Measurements from ENCODE around the gene SACM1L. TPM values are rescaled to one million over a fixed set of nuclear protein-coding genes. Genes with fewer than 3 reads are reported as not detected.

The SACM1L gene
- total RNA-seq, 1 experiment from 2014 or later, result 31.6 TPM

- DNase-seq (ENCODE audit: low read depth, low spot score), result no peak
- H3K27ac ChIP-seq (ENCODE audit: low read length), result no peak overlapping the region
- no peaks in the 10 kb centered on the region; the same call in 1 of the 2 replicates for H3K36me3 ChIP-seq (ENCODE audit: control insufficient read depth, insufficient read depth, low read length)
- no peak for ATAC-seq
- no peaks in the 10 kb centered on the region for H3K27me3 ChIP-seq (ENCODE audit: control insufficient read depth, insufficient read depth, low read length)
- TF ChIP-seq TCF7L2 (IDR thresholded peaks at IDR 0.05; ENCODE audit: low read depth, low read length), result no peak
- no peak for TF ChIP-seq REST (IDR thresholded peaks at IDR 0.05; ENCODE audit: insufficient read depth in 1 of 2, low read depth in 2 of 2, low read length in 1 of 2)
- no peak for TF ChIP-seq POLR2AphosphoS5 (IDR thresholded peaks at IDR 0.05; ENCODE audit: low read depth, low read length)
- no peak for TF ChIP-seq CTCF (IDR thresholded peaks at IDR 0.05)
- no peak for TF ChIP-seq SIN3A (IDR thresholded peaks at IDR 0.05; ENCODE audit: borderline replicate concordance, insufficient read depth, low read depth, low read length)
- ChIA-PET CTCF (interaction anchor here (0.6 to 1.2 kb wide), 6 partner anchors 13 to 219 kb away, joined by 4 to 21 read pairs (median 5); no protein-coding TSS in a partner anchor), POLR2A (no interaction called here)
- peaks cover 11% of the 10 kb centered on the region for H3K4me1 ChIP-seq (ENCODE audit: control insufficient read depth, insufficient read depth, low read length)
- in situ Hi-C loops (cut with HindIII; ENCODE audit: low pct_unique_long_range_greater_than_20kb, low sequenced_read_pairs) (no loop called here), intact Hi-C loops (cut with micrococcal nuclease; ENCODE audit: unreplicated experiment) (loop anchor here (10.0 kb wide), 1 partner anchor 626 kb away; no protein-coding TSS in a partner anchor)
- no TSS peak for BruUV-seq (replicated peaks)
- H3K4me3 ChIP-seq (ENCODE audit: low read depth in 2 of 2, low read length in 2 of 2), result no peak overlapping the region
- no peaks in the 10 kb centered on the region for H3K9me3 ChIP-seq (ENCODE audit: control insufficient read depth, insufficient read depth, low read depth, low read length)
These were observed 28.7 kb upstream of the SACM1L start for GRCh38 chr3:45660567-45660901.

- ChIA-PET POLR2A (no interaction called here), CTCF (no interaction called here)
- H3K9me3 ChIP-seq (ENCODE audit: control insufficient read depth, insufficient read depth, low read depth, low read length), result no peaks in the 10 kb centered on the region
- intact Hi-C loops (cut with micrococcal nuclease; ENCODE audit: unreplicated experiment) (loop anchor here (10.0 kb wide), 1 partner anchor 630 kb away; no protein-coding TSS in a partner anchor), in situ Hi-C loops (cut with HindIII; ENCODE audit: low pct_unique_long_range_greater_than_20kb, low sequenced_read_pairs) (no loop called here)
- peaks cover 9% of the 10 kb centered on the region for H3K36me3 ChIP-seq (ENCODE audit: control insufficient read depth, insufficient read depth, low read length)
- H3K27me3 ChIP-seq (ENCODE audit: control insufficient read depth, insufficient read depth, low read length), result no peaks in the 10 kb centered on the region
- H3K4me3 ChIP-seq (ENCODE audit: low read depth in 2 of 2, low read length in 2 of 2), result peak overlapping the region in 1 of 2 experiments; percentile 24; a peak in 2 of 4 replicates
- no peak for DNase-seq (ENCODE audit: low read depth, low spot score)
- no peak for TF ChIP-seq REST (IDR thresholded peaks at IDR 0.05; ENCODE audit: insufficient read depth in 1 of 2, low read depth in 2 of 2, low read length in 1 of 2)
- no peak for TF ChIP-seq CTCF (IDR thresholded peaks at IDR 0.05)
- H3K27ac ChIP-seq (ENCODE audit: low read length), result no peak overlapping the region; the same call in 1 of the 2 replicates
- peaks cover 7% of the 10 kb centered on the region for H3K4me1 ChIP-seq (ENCODE audit: control insufficient read depth, insufficient read depth, low read length)
- no TSS peak for BruUV-seq (replicated peaks)
- no peak for ATAC-seq
These were observed 24.6 kb upstream of the SACM1L start for GRCh38 chr3:45664578-45664977.

Data from Panc1 (cell line).